OCI-LY7 (cell line): ENCODE results near the gene MVK.

Experiments
- EZH2phosphoT487 ChIP-seq: fragments of 200-600 bp; sonication (generic); IDR thresholded peaks from 2 replicates; pipeline ENCODE4 v1.6.1; 2018; ENCODE audit warnings: low read depth, borderline replicate concordance, mild to moderate bottlenecking, mixed run types, antibody characterized with exemption, low read length, moderate library complexity, mixed read lengths
- TF ChIP-seq, protein P1 (sequence below): fragments of 200-600 bp; sonication (generic); conservative IDR thresholded peaks from 2 replicates; pipeline ENCODE4 v1.5.1; 2014; ENCODE audit warnings: mild to moderate bottlenecking, antibody characterized with exemption, low read length, moderate library complexity, mixed read lengths

DNA sequence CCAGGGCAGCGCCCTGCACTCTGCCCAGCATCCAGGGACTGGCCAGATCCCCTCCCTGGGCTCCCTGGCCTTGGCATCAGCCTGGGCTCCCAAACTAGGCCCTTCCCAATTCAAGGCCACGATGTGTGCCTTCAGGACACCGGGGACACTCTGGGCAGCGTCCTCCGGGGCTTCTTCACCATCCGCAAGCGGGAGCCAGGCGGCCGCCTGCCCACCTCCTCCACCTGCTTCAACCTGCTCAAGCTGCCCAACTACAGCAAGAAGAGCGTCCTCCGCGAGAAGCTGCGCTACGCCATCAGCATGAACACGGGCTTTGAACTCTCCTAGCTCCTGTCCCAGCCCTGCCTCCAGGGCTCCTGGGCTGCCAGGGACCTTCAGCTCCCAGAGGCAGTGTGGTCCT, 39.1 kb upstream of the MVK start:
- TF ChIP-seq, protein P1, sequence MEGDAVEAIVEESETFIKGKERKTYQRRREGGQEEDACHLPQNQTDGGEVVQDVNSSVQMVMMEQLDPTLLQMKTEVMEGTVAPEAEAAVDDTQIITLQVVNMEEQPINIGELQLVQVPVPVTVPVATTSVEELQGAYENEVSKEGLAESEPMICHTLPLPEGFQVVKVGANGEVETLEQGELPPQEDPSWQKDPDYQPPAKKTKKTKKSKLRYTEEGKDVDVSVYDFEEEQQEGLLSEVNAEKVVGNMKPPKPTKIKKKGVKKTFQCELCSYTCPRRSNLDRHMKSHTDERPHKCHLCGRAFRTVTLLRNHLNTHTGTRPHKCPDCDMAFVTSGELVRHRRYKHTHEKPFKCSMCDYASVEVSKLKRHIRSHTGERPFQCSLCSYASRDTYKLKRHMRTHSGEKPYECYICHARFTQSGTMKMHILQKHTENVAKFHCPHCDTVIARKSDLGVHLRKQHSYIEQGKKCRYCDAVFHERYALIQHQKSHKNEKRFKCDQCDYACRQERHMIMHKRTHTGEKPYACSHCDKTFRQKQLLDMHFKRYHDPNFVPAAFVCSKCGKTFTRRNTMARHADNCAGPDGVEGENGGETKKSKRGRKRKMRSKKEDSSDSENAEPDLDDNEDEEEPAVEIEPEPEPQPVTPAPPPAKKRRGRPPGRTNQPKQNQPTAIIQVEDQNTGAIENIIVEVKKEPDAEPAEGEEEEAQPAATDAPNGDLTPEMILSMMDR = no peak
- TF ChIP-seq EZH2phosphoT487 = no peak
